ENCODE data around the gene CDK16.

CDK16 gene

DNA sequence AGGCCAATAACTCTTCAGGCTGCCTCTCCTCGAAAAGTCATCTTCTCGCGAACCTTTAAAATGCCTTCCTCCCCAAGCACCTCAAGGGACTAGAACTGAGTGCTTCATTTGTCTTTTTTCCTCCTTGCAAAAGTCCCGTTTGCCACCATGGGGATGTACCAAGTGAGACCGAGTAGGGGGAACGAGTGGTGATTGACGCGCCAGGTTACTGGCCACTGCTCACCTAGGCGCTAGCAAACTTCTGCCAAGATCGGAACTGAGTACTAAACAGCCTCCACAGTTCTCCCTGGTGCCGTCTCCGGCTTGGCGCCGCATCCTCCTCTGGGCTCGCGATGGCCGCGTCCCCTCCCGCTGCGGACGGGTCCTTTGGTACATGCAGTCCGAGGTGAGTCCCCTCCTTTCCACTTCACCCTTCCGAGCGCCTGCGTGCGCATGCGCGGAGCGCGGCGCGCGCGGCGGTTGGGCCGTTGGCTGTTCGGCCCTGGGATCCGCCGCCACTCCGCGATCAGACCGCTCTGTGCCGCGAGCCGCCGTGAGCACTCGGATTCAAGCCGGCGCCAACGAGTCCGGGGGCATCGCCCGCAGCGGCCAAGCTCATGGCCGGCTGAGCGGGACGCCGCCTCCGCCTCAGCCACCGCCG, at the start of gene CDK16:
Gene CDK16, plus strand, starts transcription at position 402 of the 640 bp plus-strand sequence. CDS start 4,877 bp downstream, outside the sequence.
- Histone ChIP-seq H3K9me3 (ENCODE audit: control insufficient read depth, insufficient read depth, low read length) (no peaks in the 10 kb centered on the region), H3K27me3 (ENCODE audit: control insufficient read depth, insufficient read depth, low read length) (no peaks in the 10 kb centered on the region), H3K27ac (ENCODE audit: low read depth, low read length) (peak within 1 kb of the TSS; percentile 91), H3K36me3 (ENCODE audit: control insufficient read depth, insufficient read depth, low read length) (peaks cover 57% of the 10 kb centered on the region), H3K4me1 (ENCODE audit: control insufficient read depth, insufficient read depth, low read length) (peaks cover 24% of the 10 kb centered on the region), H3K9ac (ENCODE audit: low read depth, low read length) (peak within 1 kb of the TSS; percentile 99), H3K4me3 (ENCODE audit: low read depth, low read length) (peak within 1 kb of the TSS; percentile 85)

DNA sequence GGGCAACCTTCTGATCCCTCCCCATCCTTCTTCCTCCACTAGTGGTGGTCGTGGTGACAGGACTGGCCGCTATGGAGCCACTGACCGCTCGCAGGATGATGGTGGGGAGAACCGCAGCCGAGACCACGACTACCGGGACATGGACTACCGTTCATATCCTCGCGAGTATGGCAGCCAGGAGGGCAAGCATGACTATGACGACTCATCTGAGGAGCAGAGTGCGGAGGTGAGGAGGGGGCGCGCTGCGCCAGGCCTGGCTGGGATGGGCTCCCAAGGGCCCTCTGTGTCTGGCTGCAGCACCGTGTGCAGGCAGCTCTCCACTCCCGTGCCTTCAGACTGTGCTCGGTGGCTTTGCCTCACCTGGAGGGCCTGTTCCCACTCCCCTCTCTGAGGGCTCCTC, 49.2 kb upstream of the CDK16 start:
- Histone ChIP-seq H3K36me3 (ENCODE audit: control insufficient read depth, insufficient read depth, low read length) (peaks cover 51% of the 10 kb centered on the region), H3K9me3 (ENCODE audit: control insufficient read depth, insufficient read depth, low read length) (no peaks in the 10 kb centered on the region), H3K27me3 (ENCODE audit: control insufficient read depth, insufficient read depth, low read length) (no peaks in the 10 kb centered on the region), H3K4me3 (ENCODE audit: low read depth, low read length) (no peak overlapping the region), H3K27ac (ENCODE audit: low read depth, low read length) (no peak overlapping the region), H3K9ac (ENCODE audit: low read depth, low read length) (no peak overlapping the region), H3K4me1 (ENCODE audit: control insufficient read depth, insufficient read depth, low read length) (no peaks in the 10 kb centered on the region)

DNA sequence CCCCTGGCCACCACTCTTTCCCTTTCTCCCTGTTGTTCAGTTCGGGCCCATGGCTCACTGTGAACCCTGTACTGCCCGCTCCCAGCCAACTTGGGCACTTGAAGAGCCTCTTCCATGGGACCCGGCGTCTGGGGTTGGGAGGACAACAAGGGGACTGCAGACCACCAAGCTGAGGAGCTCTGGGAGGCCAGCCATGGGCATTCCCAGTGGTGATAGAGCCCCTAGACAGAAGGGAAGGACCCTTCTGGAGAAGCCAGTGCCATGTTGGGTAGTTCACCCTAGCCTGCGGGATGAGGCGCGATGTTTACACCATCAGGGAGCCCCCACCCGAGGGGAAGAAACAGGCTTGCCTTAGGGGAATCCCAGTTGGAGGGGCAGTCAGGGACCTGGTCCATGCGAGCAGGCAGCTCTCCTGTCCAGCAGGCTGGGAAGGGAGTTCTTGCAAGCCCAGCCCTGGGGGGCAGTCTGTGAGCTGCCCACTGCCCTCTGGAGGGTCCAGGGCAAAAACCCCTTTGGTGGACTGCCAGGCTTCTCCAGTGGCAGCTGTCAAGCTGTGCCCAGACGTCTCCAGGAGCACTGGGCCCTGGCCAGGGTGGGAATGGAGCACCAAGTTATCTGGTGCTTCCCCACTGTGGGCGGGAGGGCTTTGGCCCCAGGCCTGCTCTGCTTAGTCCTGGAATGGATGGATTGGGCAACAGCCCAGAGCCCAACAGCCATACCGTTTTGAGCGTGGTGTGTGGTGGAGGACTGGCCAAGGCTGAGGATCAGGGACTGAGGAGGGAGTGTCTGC, 48.6 kb upstream of the CDK16 start:
- Histone ChIP-seq H3K9ac (ENCODE audit: low read depth, low read length) (no peak overlapping the region), H3K27ac (ENCODE audit: low read depth, low read length) (no peak overlapping the region), H3K27me3 (ENCODE audit: control insufficient read depth, insufficient read depth, low read length) (0 out of 2 replicates have a peak, but pooled peaks cover under 1% of the 10 kb centered on the region), H3K4me3 (ENCODE audit: low read depth, low read length) (no peak overlapping the region), H3K36me3 (ENCODE audit: control insufficient read depth, insufficient read depth, low read length) (peaks cover 54% of the 10 kb centered on the region), H3K4me1 (ENCODE audit: control insufficient read depth, insufficient read depth, low read length) (no peaks in the 10 kb centered on the region), H3K9me3 (ENCODE audit: control insufficient read depth, insufficient read depth, low read length) (no peaks in the 10 kb centered on the region)

DNA sequence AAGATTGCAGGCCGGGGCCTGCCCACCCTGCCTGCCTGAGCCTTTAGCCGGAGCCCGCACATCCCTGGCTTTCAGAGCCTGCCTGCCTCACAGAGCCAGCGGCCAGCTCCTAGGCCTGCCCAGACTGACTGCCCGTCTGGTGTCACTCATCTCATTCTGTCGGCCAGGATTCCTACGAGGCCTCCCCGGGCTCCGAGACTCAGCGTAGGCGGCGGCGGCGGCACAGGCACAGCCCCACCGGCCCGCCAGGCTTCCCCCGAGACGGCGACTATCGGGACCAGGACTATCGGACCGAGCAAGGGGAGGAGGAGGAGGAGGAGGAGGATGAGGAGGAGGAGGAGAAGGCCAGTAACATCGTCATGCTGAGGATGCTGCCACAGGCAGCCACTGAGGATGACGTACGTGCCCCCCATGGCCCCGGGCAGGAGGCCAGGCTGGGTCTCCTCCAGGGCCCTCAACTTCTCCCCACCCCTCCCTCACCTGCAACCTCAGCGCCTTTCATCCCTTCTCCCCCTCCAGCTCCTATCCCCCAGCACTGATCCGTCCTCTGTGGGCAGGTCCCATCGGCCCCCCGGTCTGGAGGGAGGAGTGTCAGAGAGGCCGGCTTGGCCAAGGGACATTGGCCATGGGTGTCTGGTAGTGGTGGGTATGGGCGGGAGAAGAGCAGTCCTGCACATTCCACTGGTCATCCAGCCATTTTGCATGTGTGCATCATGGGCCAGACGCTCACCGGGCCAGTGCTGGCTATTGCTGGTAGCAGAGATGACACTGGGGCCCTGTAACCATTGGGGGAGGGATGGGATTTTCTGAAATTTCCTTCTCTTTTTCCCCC, 47.4 kb upstream of the CDK16 start:
- Histone ChIP-seq H3K4me3 (ENCODE audit: low read depth, low read length) (no peak overlapping the region), H3K4me1 (ENCODE audit: control insufficient read depth, insufficient read depth, low read length) (no peaks in the 10 kb centered on the region), H3K9me3 (ENCODE audit: control insufficient read depth, insufficient read depth, low read length) (no peaks in the 10 kb centered on the region), H3K27me3 (ENCODE audit: control insufficient read depth, insufficient read depth, low read length) (peaks cover 9% of the 10 kb centered on the region), H3K27ac (ENCODE audit: low read depth, low read length) (no peak overlapping the region), H3K9ac (ENCODE audit: low read depth, low read length) (no peak overlapping the region), H3K36me3 (ENCODE audit: control insufficient read depth, insufficient read depth, low read length) (peaks cover 65% of the 10 kb centered on the region)

DNA sequence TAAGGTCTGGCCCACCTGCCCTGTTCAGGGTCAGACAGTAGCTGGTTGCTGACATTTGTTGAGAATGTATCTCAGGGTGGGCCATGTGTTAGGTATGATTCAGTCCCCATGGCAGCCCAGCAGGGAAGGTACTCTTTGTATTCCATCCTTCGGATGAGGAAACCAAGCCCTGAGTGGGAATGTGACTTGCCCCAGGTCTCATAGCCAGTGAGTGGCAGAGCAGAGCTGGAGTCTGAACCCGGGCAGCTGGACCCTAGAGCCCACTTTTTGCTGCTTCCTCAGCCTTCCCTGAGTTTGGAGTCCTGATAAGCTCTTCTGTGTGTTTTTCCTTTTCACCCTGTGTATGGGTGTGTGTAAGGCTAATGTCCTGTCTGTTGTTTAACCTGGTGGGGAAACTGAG, 46.5 kb upstream of the CDK16 start:
- no peaks in the 10 kb centered on the region for H3K9me3 ChIP-seq (ENCODE audit: control insufficient read depth, insufficient read depth, low read length)
- H3K4me1 ChIP-seq (ENCODE audit: control insufficient read depth, insufficient read depth, low read length), result no peaks in the 10 kb centered on the region
- H3K27me3 ChIP-seq (ENCODE audit: control insufficient read depth, insufficient read depth, low read length), result peaks cover 12% of the 10 kb centered on the region
- H3K27ac ChIP-seq (ENCODE audit: low read depth, low read length), result no peak overlapping the region
- H3K36me3 ChIP-seq (ENCODE audit: control insufficient read depth, insufficient read depth, low read length), result peaks cover 75% of the 10 kb centered on the region
- H3K4me3 ChIP-seq (ENCODE audit: low read depth, low read length), result no peak overlapping the region
- H3K9ac ChIP-seq (ENCODE audit: low read depth, low read length), result no peak overlapping the region

DNA sequence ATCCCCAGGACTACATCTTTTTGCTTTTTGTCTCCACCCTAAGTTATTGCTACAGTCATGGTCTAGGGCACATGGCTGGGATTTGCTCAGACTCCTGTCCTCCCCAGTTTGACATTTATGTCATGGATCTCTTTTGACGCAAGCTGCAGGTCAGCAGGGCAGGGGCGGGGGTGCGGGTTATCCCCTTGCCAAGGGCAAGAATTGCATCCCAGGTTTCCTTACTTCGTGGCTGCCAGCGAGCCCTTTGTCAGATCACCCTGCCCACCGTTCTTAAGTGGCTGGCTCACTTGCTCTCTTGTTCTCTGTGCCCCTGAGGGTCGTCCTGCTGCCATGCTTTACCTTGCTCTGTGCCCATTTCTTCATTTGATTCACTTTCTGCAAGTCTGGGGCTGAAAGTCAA, 45.9 kb upstream of the CDK16 start:
- Histone ChIP-seq H3K4me1 (ENCODE audit: control insufficient read depth, insufficient read depth, low read length) (no peaks in the 10 kb centered on the region), H3K27me3 (ENCODE audit: control insufficient read depth, insufficient read depth, low read length) (peaks cover 12% of the 10 kb centered on the region), H3K9ac (ENCODE audit: low read depth, low read length) (no peak overlapping the region), H3K4me3 (ENCODE audit: low read depth, low read length) (no peak overlapping the region), H3K9me3 (ENCODE audit: control insufficient read depth, insufficient read depth, low read length) (no peaks in the 10 kb centered on the region), H3K27ac (ENCODE audit: low read depth, low read length) (no peak overlapping the region), H3K36me3 (ENCODE audit: control insufficient read depth, insufficient read depth, low read length) (peaks cover 80% of the 10 kb centered on the region)

DNA sequence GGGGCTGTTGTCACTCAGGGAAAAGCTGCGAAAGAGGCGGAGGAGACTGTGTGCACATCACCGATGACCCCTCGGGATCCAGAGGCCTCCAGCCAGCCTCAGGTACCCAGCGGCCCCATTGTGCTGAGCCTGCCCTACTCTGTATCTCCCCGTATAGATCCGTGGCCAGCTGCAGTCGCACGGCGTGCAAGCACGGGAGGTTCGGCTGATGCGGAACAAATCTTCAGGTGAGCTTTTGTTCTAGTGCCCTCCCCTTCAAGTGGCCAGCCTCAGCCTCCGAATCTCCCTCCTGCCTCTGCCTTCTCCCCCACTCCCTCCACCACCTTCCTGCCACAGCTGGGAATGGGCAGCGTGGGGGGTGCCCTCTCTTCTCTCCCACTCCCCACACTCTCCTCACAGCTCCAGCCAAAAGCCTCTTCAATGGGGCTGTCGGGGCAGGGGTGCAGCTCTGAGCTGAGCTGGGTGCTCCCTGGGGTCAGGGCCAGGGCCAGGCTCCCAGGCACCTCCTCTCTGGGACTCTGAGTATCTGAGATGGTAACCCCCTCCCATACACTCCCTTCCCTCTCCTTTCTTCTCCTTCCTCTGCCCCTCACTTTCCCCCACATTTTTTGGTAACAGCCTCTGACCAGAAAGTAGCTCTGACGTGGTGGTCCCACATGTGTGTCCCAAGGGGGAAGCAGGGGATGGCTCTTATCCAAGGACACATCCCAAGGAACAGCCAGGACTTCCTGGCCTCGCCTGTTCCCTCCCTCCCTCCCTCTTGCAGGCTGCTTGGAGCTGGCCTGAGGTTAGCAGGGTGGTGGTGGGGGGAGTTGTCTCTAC, 45.3 kb upstream of the CDK16 start:
- peaks cover 86% of the 10 kb centered on the region for H3K36me3 ChIP-seq (ENCODE audit: control insufficient read depth, insufficient read depth, low read length)
- no peak overlapping the region for H3K4me3 ChIP-seq (ENCODE audit: low read depth, low read length)
- no peak overlapping the region for H3K27ac ChIP-seq (ENCODE audit: low read depth, low read length)
- H3K9ac ChIP-seq (ENCODE audit: low read depth, low read length), result no peak overlapping the region
- H3K4me1 ChIP-seq (ENCODE audit: control insufficient read depth, insufficient read depth, low read length), result no peaks in the 10 kb centered on the region
- no peaks in the 10 kb centered on the region for H3K9me3 ChIP-seq (ENCODE audit: control insufficient read depth, insufficient read depth, low read length)
- H3K27me3 ChIP-seq (ENCODE audit: control insufficient read depth, insufficient read depth, low read length), result peaks cover 12% of the 10 kb centered on the region

DNA sequence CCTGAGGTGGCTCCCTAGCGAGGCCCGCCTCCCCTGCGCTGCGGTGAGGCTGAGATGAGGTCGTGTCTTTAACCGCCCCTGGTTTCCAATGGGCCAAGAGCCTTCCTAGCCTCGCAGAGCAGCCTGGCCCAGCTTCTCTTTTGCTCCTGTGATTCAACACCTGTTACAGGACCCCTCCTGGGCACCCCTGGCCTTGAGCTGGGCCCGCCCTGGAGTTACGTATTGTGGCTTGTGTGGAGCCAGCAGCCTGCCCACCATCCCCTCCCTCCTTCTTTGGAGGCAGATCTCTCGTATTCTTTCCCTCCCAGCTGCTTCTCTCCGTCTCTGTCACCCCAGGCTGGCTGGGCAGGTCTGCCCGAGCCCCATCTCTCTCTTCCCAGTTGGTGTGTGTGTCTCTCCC, 44.1 kb upstream of the CDK16 start:
- Histone ChIP-seq H3K9ac (ENCODE audit: low read depth, low read length) (no peak overlapping the region), H3K36me3 (ENCODE audit: control insufficient read depth, insufficient read depth, low read length) (peaks cover 90% of the 10 kb centered on the region), H3K4me1 (ENCODE audit: control insufficient read depth, insufficient read depth, low read length) (no peaks in the 10 kb centered on the region), H3K27me3 (ENCODE audit: control insufficient read depth, insufficient read depth, low read length) (peaks cover 12% of the 10 kb centered on the region), H3K4me3 (ENCODE audit: low read depth, low read length) (no peak overlapping the region), H3K9me3 (ENCODE audit: control insufficient read depth, insufficient read depth, low read length) (no peaks in the 10 kb centered on the region), H3K27ac (ENCODE audit: low read depth, low read length) (no peak overlapping the region)

DNA sequence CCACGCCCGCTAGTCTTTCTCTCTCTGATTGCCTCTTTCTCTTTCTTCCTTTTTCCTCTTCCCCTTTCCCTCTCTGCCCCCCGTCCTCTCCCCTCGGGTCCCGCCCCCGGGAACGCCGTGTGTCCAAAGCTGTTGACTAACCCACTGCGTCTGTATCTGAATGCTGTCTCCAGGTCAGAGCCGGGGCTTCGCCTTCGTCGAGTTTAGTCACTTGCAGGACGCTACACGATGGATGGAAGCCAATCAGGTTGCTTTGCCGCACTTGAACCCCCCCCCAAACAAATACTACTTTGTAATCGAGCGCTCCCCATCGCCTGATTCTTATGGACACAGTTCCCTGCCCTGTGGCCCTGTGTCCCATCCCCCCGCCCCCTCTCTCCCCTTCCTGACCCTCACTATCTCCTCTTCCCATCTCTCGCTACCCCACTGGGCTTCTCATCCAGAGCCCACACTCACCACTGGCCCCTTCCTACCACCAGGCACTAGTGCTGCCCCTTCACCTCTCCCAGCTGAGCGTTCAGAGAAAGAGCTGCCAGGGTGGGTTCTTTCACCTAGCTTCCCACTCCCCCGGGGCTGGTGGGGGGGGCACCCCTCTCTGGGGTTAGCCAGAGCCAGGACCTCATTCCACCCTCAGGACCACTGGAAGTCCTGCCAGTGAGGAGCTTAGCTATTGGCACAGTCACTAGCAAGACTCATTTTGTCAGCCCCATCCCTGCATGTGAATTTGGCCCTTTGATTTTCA, 43.5 kb upstream of the CDK16 start:
- Histone ChIP-seq H3K27me3 (ENCODE audit: control insufficient read depth, insufficient read depth, low read length) (peaks cover 12% of the 10 kb centered on the region), H3K9me3 (ENCODE audit: control insufficient read depth, insufficient read depth, low read length) (no peaks in the 10 kb centered on the region), H3K36me3 (ENCODE audit: control insufficient read depth, insufficient read depth, low read length) (peaks cover 89% of the 10 kb centered on the region), H3K9ac (ENCODE audit: low read depth, low read length) (no peak overlapping the region), H3K27ac (ENCODE audit: low read depth, low read length) (no peak overlapping the region), H3K4me1 (ENCODE audit: control insufficient read depth, insufficient read depth, low read length) (no peaks in the 10 kb centered on the region), H3K4me3 (ENCODE audit: low read depth, low read length) (no peak overlapping the region)

DNA sequence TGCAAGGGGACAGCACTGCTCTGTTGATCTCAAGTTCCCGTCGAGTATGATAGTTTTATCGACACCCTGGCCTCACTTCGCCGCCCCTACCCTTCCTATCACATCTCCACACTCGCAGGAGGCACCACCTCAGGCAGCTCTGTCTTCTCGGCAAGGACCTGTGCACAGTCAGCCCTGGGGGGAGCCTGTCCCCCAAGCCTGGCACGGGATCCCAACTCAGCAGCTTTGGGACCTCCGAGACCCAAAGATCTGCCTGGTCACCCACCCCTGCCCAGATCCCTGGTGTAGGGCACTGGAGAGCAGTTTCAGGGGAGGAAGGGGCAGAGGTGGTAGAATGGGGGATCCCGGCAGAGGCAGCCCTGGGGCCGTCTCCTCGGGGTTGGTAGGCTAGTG, 42.9 kb upstream of the CDK16 start:
- Histone ChIP-seq H3K4me1 (ENCODE audit: control insufficient read depth, insufficient read depth, low read length) (no peaks in the 10 kb centered on the region), H3K36me3 (ENCODE audit: control insufficient read depth, insufficient read depth, low read length) (peaks cover 88% of the 10 kb centered on the region), H3K4me3 (ENCODE audit: low read depth, low read length) (no peak overlapping the region), H3K27me3 (ENCODE audit: control insufficient read depth, insufficient read depth, low read length) (peaks cover 12% of the 10 kb centered on the region), H3K9me3 (ENCODE audit: control insufficient read depth, insufficient read depth, low read length) (no peaks in the 10 kb centered on the region), H3K9ac (ENCODE audit: low read depth, low read length) (no peak overlapping the region), H3K27ac (ENCODE audit: low read depth, low read length) (no peak overlapping the region)
